A673 (cell line): ENCODE data around the gene IRF2. TPM values are rescaled to one million over a fixed set of nuclear protein-coding genes. Genes with fewer than 3 reads are reported as not detected.

Experiments used
- BruUV-seq: library from RNA; stranded (reverse); fragments of 400-500 nt; replicated peaks from 2 replicates; lab custom pipeline; 2021; lab: Mats Ljungman, UMichigan
- CTCF ChIA-PET: fragments of 300-600 bp; sonication (Branson Sonifier 250); formaldehyde crosslinking; loops from one replicate; lab custom pipeline; 2022; ENCODE audit warnings: antibody characterized with exemption; lab: Charles Lee
- POLR2A ChIA-PET: fragments of 300-600 bp; sonication (Branson Sonifier 250); formaldehyde crosslinking; loops from one replicate; lab custom pipeline; 2022; ENCODE audit warnings: antibody characterized with exemption; ENCODE audit not compliant: low non-redundant PET; lab: Charles Lee
- DNase-seq: peaks from one replicate; pipeline ENCODE4 v3.0.0-alpha.2; 2015; ENCODE audit warnings: low spot score
- H3K27ac ChIP-seq: fragments of 200-600 bp; sonication (generic); 2 replicates; pipeline ENCODE4 v1.5.1; 2016; ENCODE audit warnings: mixed run types, low read depth, mild to moderate bottlenecking, mixed read lengths, antibody characterized with exemption, low read length; ENCODE audit not compliant: poor library complexity, severe bottlenecking
- H3K27me3 ChIP-seq: fragments of 200-600 bp; sonication (generic); replicated peaks from 2 replicates; pipeline ENCODE4 v1.6.1; 2017; ENCODE audit warnings: mixed run types, low read depth, mild to moderate bottlenecking, mixed read lengths, antibody characterized with exemption, low read length; ENCODE audit not compliant: insufficient read depth, poor library complexity
- H3K36me3 ChIP-seq: fragments of 200-600 bp; sonication (generic); 2 replicates; pipeline ENCODE4 v1.6.1; 2016; ENCODE audit warnings: mixed run types, mild to moderate bottlenecking, mixed read lengths, antibody characterized with exemption, low read length; ENCODE audit not compliant: insufficient read depth, poor library complexity, severe bottlenecking
- H3K4me1 ChIP-seq: fragments of 200-600 bp; sonication (generic); 2 replicates; pipeline ENCODE4 v1.6.1; 2017; ENCODE audit warnings: mixed run types, mild to moderate bottlenecking, mixed read lengths, antibody characterized with exemption, low read length; ENCODE audit not compliant: insufficient read depth, poor library complexity, severe bottlenecking
- H3K4me3 ChIP-seq: fragments of 200-600 bp; sonication (generic); 2 replicates; pipeline ENCODE4 v1.5.1; 2016; ENCODE audit warnings: low read depth, mixed run types, mild to moderate bottlenecking, mixed read lengths, low read length; ENCODE audit not compliant: poor library complexity, severe bottlenecking
- H3K9me3 ChIP-seq: fragments of 200-600 bp; sonication (generic); 2 replicates; pipeline ENCODE4 v1.6.1; 2016; ENCODE audit warnings: mixed run types, low read depth, mild to moderate bottlenecking, mixed read lengths, antibody characterized with exemption, low read length; ENCODE audit not compliant: poor library complexity, severe bottlenecking
- EZH2 ChIP-seq: fragments of 200-600 bp; sonication (generic); IDR thresholded peaks from 2 replicates; pipeline ENCODE4 v1.6.1; 2017; ENCODE audit warnings: borderline replicate concordance, low read depth, mild to moderate bottlenecking, mixed read lengths, antibody characterized with exemption, low read length; ENCODE audit not compliant: poor library complexity, severe bottlenecking
- intact Hi-C: fragments of 100-400 bp; cut with micrococcal nuclease; formaldehyde crosslinking; loops from one replicate; pipeline ENCODE4 v1.10.0; 2022; ENCODE audit not compliant: unreplicated experiment
- total RNA-seq: library from RNA; stranded (reverse); gene quantifications from 2 replicates; pipeline ENCODE4 v1.2.3, GENCODE V29; 2021
- TF ChIP-seq, protein P1 (sequence below): fragments of 300-800, 200-600 bp; sonication (generic); conservative IDR thresholded peaks from 2 replicates; pipeline ENCODE4 v1.5.1; 2017; ENCODE audit warnings: low read depth, mild to moderate bottlenecking, antibody characterized with exemption, low read length, moderate library complexity, mixed read lengths

Gene IRF2
- total RNA-seq, 1 experiment from 2014 or later, result 28.2 TPM

DNA sequence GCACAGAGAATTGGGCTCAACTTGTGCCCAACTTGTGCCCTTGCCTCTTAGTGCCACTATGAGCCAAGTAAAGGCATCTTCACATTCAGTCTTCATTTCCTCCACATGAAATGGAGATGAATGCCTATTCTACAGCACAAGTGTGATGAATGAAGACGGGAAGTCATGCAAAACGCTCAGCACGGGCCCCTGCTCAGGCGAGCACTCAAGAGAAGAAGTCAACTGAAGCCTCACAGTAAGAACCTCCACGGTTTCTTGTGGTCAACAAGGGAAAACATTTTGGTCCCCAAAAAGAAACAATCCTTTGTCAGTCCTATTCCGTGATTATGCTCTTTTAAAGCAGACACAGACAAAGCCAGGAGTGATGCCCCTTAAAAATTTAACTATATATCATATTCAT, 87.0 kb downstream of the IRF2 start:
- H3K27ac ChIP-seq, result no peak overlapping the region
- CTCF ChIA-PET, result no interaction called here
- DNase-seq, result no peak
- H3K9me3 ChIP-seq, result no peaks in the 10 kb centered on the region
- TF ChIP-seq, protein P1, sequence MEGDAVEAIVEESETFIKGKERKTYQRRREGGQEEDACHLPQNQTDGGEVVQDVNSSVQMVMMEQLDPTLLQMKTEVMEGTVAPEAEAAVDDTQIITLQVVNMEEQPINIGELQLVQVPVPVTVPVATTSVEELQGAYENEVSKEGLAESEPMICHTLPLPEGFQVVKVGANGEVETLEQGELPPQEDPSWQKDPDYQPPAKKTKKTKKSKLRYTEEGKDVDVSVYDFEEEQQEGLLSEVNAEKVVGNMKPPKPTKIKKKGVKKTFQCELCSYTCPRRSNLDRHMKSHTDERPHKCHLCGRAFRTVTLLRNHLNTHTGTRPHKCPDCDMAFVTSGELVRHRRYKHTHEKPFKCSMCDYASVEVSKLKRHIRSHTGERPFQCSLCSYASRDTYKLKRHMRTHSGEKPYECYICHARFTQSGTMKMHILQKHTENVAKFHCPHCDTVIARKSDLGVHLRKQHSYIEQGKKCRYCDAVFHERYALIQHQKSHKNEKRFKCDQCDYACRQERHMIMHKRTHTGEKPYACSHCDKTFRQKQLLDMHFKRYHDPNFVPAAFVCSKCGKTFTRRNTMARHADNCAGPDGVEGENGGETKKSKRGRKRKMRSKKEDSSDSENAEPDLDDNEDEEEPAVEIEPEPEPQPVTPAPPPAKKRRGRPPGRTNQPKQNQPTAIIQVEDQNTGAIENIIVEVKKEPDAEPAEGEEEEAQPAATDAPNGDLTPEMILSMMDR, result no peak
- no peak for TF ChIP-seq EZH2
- intact Hi-C loops, result no loop called here
- no peak overlapping the region for H3K4me3 ChIP-seq
- no TSS peak for BruUV-seq
- H3K4me1 ChIP-seq, result peaks cover 37% of the 10 kb centered on the region
- H3K27me3 ChIP-seq, result no peaks in the 10 kb centered on the region
- POLR2A ChIA-PET, result no interaction called here
- H3K36me3 ChIP-seq, result peaks cover 16% of the 10 kb centered on the region

- no peaks in the 10 kb centered on the region for H3K9me3 ChIP-seq
- ChIA-PET CTCF (no interaction called here), POLR2A (no interaction called here)
- no peak for DNase-seq
- no peak overlapping the region for H3K4me3 ChIP-seq
- BruUV-seq, result no TSS peak
- TF ChIP-seq EZH2, result no peak
- TF ChIP-seq, protein P1, result no peak
- H3K36me3 ChIP-seq, result peaks cover 12% of the 10 kb centered on the region
- intact Hi-C loops, result no loop called here
- peaks cover 42% of the 10 kb centered on the region for H3K4me1 ChIP-seq
- no peak overlapping the region for H3K27ac ChIP-seq
- H3K27me3 ChIP-seq, result no peaks in the 10 kb centered on the region
Measured at GRCh38 chr4:184386271-184386781, 88.0 kb downstream of the IRF2 start.

GRCh38 chr4:184385705-184386141, 88.6 kb downstream of the IRF2 start:
- peaks cover 12% of the 10 kb centered on the region for H3K36me3 ChIP-seq
- ChIA-PET CTCF (no interaction called here), POLR2A (no interaction called here)
- H3K4me3 ChIP-seq, result no peak overlapping the region
- no TSS peak for BruUV-seq
- intact Hi-C loops, result no loop called here
- peaks cover 42% of the 10 kb centered on the region for H3K4me1 ChIP-seq
- peak overlapping the region; percentile 54 for H3K27ac ChIP-seq
- DNase-seq, result no peak
- no peak for TF ChIP-seq EZH2
- TF ChIP-seq, protein P1, result no peak
- H3K27me3 ChIP-seq, result no peaks in the 10 kb centered on the region
- no peaks in the 10 kb centered on the region for H3K9me3 ChIP-seq
